Memory B cell (primary cell): ENCODE data around the gene SLC37A3.
"Not testable (repeated sequence)": the region's sequence is repeated elsewhere in the genome, so short reads cannot be mapped to it uniquely, and the experiment has no call there.

Source experiments
- ATAC-seq: fragments of 150-1000 bp; cut with Tn5 transposase; 2 replicates; pipeline ENCODE4 v1.10.0; 2021; ENCODE audit warnings: low read depth, mild to moderate bottlenecking, moderate library complexity
- DNase-seq, 2 donors: peaks; one replicate each; pipeline ENCODE4 v3.0.0; 2022; ENCODE audit warnings: low spot score in 2 of 2
- H3K27ac Mint-ChIP-seq: one replicate; pipeline ENCODE4 v1.8.0; 2022; ENCODE audit warnings: mild to moderate bottlenecking, moderate library complexity, mixed read lengths
- H3K27me3 Mint-ChIP-seq: one replicate; pipeline ENCODE4 v1.8.0; 2022; ENCODE audit warnings: mixed read lengths
- H3K36me3 Mint-ChIP-seq: one replicate; pipeline ENCODE4 v1.8.0; 2022; ENCODE audit warnings: mild to moderate bottlenecking, mixed read lengths
- H3K4me1 Mint-ChIP-seq: one replicate; pipeline ENCODE4 v1.8.0; 2022; ENCODE audit warnings: mixed read lengths
- H3K4me3 Mint-ChIP-seq: one replicate; pipeline ENCODE4 v1.8.0; 2022; ENCODE audit warnings: mild to moderate bottlenecking, moderate library complexity, mixed read lengths
- H3K9me3 Mint-ChIP-seq: one replicate; pipeline ENCODE4 v1.8.0; 2022; ENCODE audit warnings: mixed read lengths

Gene SLC37A3

DNA sequence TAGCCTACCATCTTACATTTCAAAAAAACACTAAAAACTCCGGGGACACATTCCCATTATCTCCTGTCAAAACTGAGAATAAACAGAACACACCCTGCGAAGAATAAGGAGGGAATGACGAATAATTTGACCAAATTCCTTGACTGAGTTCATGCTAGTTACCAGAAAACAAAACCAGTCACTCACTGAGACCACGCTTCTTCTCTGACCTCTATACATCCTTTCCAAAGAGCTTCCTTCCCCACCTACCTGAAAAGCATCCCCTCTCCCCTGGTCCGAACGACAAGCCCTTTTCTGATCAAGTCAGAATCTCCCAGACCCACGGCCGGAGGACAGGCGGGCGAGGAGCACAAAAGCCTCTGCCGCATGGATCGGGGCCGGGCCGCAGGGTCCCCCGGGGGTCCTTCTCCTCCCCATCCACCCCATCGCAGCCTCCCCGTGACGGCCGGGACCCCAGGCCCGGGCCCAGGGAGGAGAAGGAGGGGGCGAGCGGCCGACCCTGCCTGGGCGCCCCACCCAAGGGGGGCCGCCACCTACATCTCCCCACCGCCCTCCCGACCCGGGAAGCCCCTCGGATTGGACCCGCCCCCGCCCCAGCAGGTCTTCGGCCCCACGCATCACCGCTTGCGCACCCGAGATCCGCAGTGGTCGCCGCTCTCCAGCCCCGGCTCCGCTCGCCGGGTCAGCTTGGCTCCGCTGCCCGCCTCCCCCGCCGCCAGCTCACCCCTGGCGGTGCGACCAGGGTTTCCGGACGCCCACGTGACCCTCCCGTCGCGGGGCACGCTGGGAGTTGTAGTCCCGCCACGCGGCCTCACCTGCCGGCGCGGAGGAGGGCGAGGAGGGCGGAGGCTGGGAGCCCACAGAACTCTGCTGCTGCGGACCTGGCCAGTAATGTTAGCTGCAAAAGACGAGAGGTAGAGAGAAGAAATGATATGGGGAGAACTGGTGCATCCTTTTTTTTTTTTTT lies at the start of gene SLC37A3:
SLC37A3 (minus strand) TSS at position 747 of the 967 bp plus-strand sequence. CDS start 16,004 bp downstream, outside the sequence.
- Mint-ChIP-seq H3K27me3 (peaks cover 2% of the 10 kb centered on the region), H3K4me3 (peak within 1 kb of the TSS; percentile 92), H3K36me3 (no peaks in the 10 kb centered on the region), H3K9me3 (no peaks in the 10 kb centered on the region), H3K27ac (peak within 1 kb of the TSS; percentile 74), H3K4me1 (peaks cover 6% of the 10 kb centered on the region)
- ATAC-seq (peak; percentile 99), DNase-seq (peak; percentile 80 to 90)

GRCh38 chr7:140447841-140448240 lies 49.5 kb upstream of the SLC37A3 start:
- no peaks in the 10 kb centered on the region for H3K27me3 Mint-ChIP-seq
- H3K27ac Mint-ChIP-seq = no peak overlapping the region
- no peaks in the 10 kb centered on the region for H3K9me3 Mint-ChIP-seq
- peaks cover 16% of the 10 kb centered on the region for H3K4me1 Mint-ChIP-seq
- no peak for DNase-seq
- no peak overlapping the region for H3K4me3 Mint-ChIP-seq
- peaks cover 3% of the 10 kb centered on the region for H3K36me3 Mint-ChIP-seq
- no peak for ATAC-seq

DNA sequence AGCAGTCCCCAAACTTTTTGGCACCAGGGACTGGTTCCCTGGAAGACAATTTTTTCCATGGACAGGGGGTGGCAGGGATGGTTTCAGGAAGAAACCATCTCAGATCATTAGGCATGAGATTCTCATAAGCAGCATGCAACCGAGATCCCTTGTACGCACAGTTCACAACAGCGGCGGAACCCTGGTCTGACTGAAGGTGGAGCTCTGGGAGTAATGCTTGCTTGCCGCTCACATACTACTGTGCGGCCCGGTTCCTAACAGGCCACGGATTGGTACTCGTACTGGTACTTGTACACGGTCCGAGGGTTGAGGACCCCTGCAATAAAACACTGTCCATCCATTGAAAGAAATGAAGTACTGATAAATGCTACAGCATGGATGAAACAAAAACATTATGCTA lies 48.1 kb upstream of the SLC37A3 start:
- Mint-ChIP-seq H3K4me1 (peaks cover 13% of the 10 kb centered on the region), H3K27me3 (no peaks in the 10 kb centered on the region), H3K4me3 (no peak overlapping the region), H3K36me3 (no peaks in the 10 kb centered on the region), H3K9me3 (no peaks in the 10 kb centered on the region), H3K27ac (no peak overlapping the region)
- DNase-seq = no peak
- no peak for ATAC-seq

DNA sequence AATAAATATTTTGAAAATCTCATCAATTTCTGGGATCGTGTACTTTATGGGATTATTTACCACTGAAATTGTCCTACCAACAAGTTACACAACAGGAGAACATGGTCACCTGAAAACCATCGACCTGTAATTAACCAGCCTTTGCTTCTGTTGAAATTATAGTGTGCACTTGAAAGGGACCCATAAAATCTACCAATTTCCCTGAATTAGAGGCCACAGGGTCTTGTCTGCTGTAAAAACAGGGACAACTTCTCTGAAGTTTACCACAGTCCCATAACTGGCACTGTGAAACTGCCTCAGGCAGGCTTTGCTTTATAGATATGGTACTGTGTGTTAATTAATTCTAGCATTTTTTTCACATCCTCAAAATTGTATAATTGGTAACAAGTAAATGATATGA lies 43.2 kb upstream of the SLC37A3 start:
- no peaks in the 10 kb centered on the region for H3K9me3 Mint-ChIP-seq
- H3K4me3 Mint-ChIP-seq = no peak overlapping the region
- H3K36me3 Mint-ChIP-seq = no peaks in the 10 kb centered on the region
- H3K27ac Mint-ChIP-seq = no peak overlapping the region
- ATAC-seq (no peak), DNase-seq (no peak)
- no peaks in the 10 kb centered on the region for H3K27me3 Mint-ChIP-seq
- no peaks in the 10 kb centered on the region for H3K4me1 Mint-ChIP-seq

DNA sequence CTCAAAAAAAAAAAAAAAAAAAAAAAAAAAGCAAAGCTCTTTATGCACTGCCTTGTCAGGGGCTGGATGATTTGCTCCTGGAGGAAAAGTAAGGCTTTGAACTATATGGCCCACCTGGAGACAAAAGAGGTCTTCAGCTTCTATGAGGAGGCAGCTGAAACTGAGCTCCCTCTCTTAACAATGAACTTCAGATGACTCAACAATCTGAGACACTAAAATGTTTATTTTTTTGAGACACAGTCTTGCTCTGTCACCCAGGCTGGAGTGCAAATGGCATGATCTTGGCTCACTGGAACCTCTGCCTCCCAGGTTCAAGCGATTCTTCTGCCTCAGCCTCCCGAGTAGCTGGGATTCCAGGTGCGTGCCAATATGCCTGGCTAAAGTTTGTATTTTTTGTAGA lies 42.3 kb upstream of the SLC37A3 start:
- Mint-ChIP-seq H3K36me3 (no peaks in the 10 kb centered on the region), H3K4me1 (no peaks in the 10 kb centered on the region), H3K27ac (no peak overlapping the region), H3K9me3 (no peaks in the 10 kb centered on the region), H3K27me3 (no peaks in the 10 kb centered on the region), H3K4me3 (no peak overlapping the region)
- ATAC-seq = no peak
- DNase-seq = no peak

DNA sequence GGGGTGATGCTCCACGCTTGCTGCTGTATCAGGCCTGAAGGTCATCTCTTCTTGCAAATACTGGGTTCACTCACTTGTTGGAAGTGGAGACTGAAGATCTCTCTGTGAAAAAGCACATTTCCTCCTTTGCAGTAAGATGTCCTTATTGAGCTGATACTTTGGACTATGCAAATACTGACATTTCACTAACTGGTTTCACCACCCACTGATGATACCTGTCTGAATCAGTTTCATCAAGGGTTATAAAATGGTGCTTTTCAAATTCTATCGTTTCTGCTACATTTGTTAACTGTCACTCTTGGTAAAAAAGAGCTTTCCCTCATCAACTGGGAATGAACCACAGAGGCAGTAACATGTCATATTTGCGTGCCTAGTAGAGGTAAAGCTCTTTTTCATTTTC lies 41.0 kb upstream of the SLC37A3 start:
- H3K36me3 Mint-ChIP-seq = no peaks in the 10 kb centered on the region
- H3K27me3 Mint-ChIP-seq = no peaks in the 10 kb centered on the region
- H3K27ac Mint-ChIP-seq = no peak overlapping the region
- no peaks in the 10 kb centered on the region for H3K9me3 Mint-ChIP-seq
- no peak overlapping the region for H3K4me3 Mint-ChIP-seq
- no peaks in the 10 kb centered on the region for H3K4me1 Mint-ChIP-seq
- ATAC-seq (no peak), DNase-seq (no peak)

- no peak overlapping the region for H3K4me3 Mint-ChIP-seq
- no peak for ATAC-seq
- H3K36me3 Mint-ChIP-seq = no peaks in the 10 kb centered on the region
- no peaks in the 10 kb centered on the region for H3K4me1 Mint-ChIP-seq
- H3K9me3 Mint-ChIP-seq = no peaks in the 10 kb centered on the region
- H3K27ac Mint-ChIP-seq = no peak overlapping the region
- no peaks in the 10 kb centered on the region for H3K27me3 Mint-ChIP-seq
- no peak for DNase-seq
Observed at GRCh38 chr7:140435252-140435895, 37.0 kb upstream of the SLC37A3 start.

DNA sequence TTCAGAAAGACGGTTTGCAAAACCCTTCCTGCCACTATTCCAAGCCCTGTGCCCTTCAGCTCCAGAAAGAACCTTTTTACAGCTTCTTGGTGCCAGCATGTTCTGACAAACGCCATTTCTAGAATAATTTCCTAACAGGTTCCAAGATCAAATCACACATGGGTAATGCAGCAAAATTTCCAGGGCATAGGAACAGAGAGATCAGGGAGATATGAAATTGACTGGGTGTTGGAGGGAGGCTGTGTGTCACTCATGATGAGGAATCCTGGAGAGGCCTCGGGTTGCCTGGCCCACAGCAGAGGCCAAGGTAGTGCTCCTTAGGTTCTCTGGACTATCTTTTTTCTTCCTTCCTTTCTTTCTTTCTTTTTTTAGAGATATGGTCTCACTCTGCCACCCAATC lies 35.1 kb upstream of the SLC37A3 start:
- DNase-seq (no peak), ATAC-seq (no peak)
- Mint-ChIP-seq H3K4me3 (no peak overlapping the region), H3K36me3 (no peaks in the 10 kb centered on the region), H3K9me3 (no peaks in the 10 kb centered on the region), H3K4me1 (no peaks in the 10 kb centered on the region), H3K27ac (no peak overlapping the region), H3K27me3 (no peaks in the 10 kb centered on the region)

DNA sequence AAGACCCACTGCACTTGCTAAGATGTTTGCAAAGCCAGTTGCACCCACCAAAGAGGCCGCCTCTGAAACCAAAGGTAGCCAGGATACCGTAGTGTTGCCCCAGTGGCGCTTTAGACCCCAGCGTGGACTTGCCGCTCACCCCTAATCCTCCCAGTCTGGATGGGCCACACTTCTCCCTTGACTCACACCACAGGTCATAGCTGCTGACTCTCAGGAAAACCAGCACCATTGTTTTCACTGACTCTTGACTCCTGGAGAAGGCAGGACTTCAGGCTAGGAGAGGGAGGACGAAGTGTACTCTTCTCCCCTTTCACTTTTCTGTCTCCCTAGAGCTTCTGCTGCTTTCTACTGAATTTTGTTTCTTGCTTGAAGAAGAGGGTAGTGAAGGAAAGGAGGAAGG lies 27.8 kb upstream of the SLC37A3 start:
- no peaks in the 10 kb centered on the region for H3K4me1 Mint-ChIP-seq
- H3K9me3 Mint-ChIP-seq = no peaks in the 10 kb centered on the region
- no peaks in the 10 kb centered on the region for H3K27me3 Mint-ChIP-seq
- H3K27ac Mint-ChIP-seq = no peak overlapping the region
- ATAC-seq = no peak
- no peaks in the 10 kb centered on the region for H3K36me3 Mint-ChIP-seq
- H3K4me3 Mint-ChIP-seq = no peak overlapping the region
- no peak for DNase-seq

- Mint-ChIP-seq H3K27ac (no peak overlapping the region), H3K9me3 (no peaks in the 10 kb centered on the region), H3K36me3 (no peaks in the 10 kb centered on the region), H3K4me1 (no peaks in the 10 kb centered on the region), H3K4me3 (no peak overlapping the region), H3K27me3 (no peaks in the 10 kb centered on the region)
- no peak for ATAC-seq
- DNase-seq = no peak
Observed at GRCh38 chr7:140425718-140426117, 27.4 kb upstream of the SLC37A3 start.

DNA sequence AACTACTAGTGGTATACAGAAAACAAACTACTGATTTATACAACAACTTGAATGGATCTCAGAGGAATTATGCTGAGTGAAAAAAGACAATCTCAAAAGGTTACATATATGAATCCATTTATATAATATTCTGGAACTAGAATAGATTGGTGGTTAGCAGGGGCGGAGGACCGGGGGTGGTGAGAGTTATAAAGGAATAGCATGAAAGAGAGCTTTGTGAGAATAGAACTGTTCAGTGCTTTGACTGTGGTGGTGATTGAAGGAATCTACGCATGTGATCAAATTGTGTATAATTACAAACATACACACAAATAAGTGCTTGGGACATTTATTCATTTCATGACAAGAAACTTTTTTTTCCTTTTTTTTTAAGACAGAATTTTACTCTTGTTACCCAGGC lies 25.2 kb upstream of the SLC37A3 start:
- H3K27me3 Mint-ChIP-seq = no peaks in the 10 kb centered on the region
- no peaks in the 10 kb centered on the region for H3K9me3 Mint-ChIP-seq
- DNase-seq = no peak
- no peak overlapping the region for H3K4me3 Mint-ChIP-seq
- no peaks in the 10 kb centered on the region for H3K36me3 Mint-ChIP-seq
- H3K4me1 Mint-ChIP-seq = no peaks in the 10 kb centered on the region
- no peak overlapping the region for H3K27ac Mint-ChIP-seq
- ATAC-seq = no peak

GRCh38 chr7:140421521-140421920 lies 23.2 kb upstream of the SLC37A3 start:
- H3K4me3 Mint-ChIP-seq = no peak overlapping the region
- no peaks in the 10 kb centered on the region for H3K27me3 Mint-ChIP-seq
- no peak for DNase-seq
- ATAC-seq = no peak
- no peak overlapping the region for H3K27ac Mint-ChIP-seq
- H3K9me3 Mint-ChIP-seq = no peaks in the 10 kb centered on the region
- no peaks in the 10 kb centered on the region for H3K36me3 Mint-ChIP-seq
- H3K4me1 Mint-ChIP-seq = no peaks in the 10 kb centered on the region

DNA sequence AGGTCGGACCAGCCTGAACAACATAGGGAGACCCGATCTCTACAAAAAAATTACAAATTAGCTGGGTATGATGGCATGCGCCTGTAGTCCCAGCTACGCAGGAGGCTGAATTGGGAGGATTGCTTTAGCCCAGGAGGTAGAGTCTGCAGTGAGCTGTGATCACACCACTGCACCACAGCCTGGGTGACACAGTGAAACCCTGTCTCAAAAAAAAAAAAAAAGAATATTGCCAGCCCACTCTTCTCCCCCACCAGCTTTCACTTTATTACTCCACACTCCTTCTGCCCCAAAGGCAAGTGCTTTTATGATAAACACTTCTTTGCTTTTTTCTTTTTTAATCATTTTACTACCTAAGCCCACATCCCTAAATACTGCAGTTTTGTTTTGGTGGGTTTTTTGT lies 20.3 kb upstream of the SLC37A3 start:
- no peak for ATAC-seq
- Mint-ChIP-seq H3K27me3 (no peaks in the 10 kb centered on the region), H3K36me3 (no peaks in the 10 kb centered on the region), H3K4me1 (no peaks in the 10 kb centered on the region), H3K9me3 (no peaks in the 10 kb centered on the region), H3K27ac (no peak overlapping the region), H3K4me3 (no peak overlapping the region)
- no peak for DNase-seq

DNA sequence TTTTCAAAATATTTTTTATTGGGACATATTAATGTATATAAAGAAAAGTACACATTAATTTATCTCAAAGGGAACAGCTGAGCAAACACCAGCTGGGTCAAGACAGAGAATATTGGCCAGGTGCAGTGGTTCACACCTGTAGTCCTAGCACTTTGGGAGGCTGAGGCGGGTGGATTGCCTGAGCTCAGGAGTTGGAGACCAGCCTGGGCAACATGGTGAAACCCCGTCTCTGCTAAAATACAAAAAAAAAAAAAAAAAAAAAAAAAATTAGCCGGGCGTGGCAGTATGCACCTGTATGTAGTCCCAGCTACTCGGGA lies 19.8 kb upstream of the SLC37A3 start:
- not testable (repeated sequence) for H3K36me3 Mint-ChIP-seq, H3K4me3 Mint-ChIP-seq, H3K27me3 Mint-ChIP-seq, DNase-seq, H3K9me3 Mint-ChIP-seq, H3K4me1 Mint-ChIP-seq, ATAC-seq
- H3K27ac Mint-ChIP-seq = peak overlapping the region; percentile 19
